GM23338 (cell line): ENCODE results near the gene RNF40. TPM values are rescaled to one million over a fixed set of nuclear protein-coding genes. Genes with fewer than 3 reads are reported as not detected.
A peak's percentile ranks its signal among the peaks of the same experiment; 100 is the strongest.

ENCODE experiments used
- ATAC-seq: fragments of 200-7000 bp; cut with Tn5 transposase; 3 replicates; pipeline ENCODE4 v1.9.1; 2020
- DNase-seq: peaks from one replicate; pipeline ENCODE4 v3.0.0-alpha.2; 2015; ENCODE audit warnings: low spot score
- H2AFZ ChIP-seq: fragments of 200-600 bp; sonication (generic); 2 replicates; pipeline ENCODE4 v1.8.0; 2016; ENCODE audit warnings: antibody characterized with exemption, mild to moderate bottlenecking, moderate library complexity
- H3F3A ChIP-seq: fragments of 200-600 bp; sonication (generic); replicated peaks from 2 replicates; pipeline ENCODE4 v1.8.0; 2017; ENCODE audit warnings: antibody characterized with exemption, mixed run types, low read depth
- H3K27ac ChIP-seq: fragments of 200-600 bp; sonication (generic); 2 replicates; pipeline ENCODE4 v1.6.1; 2016; ENCODE audit warnings: low read depth
- H3K27me3 ChIP-seq: fragments of 200-600 bp; sonication (generic); 2 replicates; pipeline ENCODE4 v1.8.0; 2016; ENCODE audit warnings: mild to moderate bottlenecking, mixed run types, moderate library complexity; ENCODE audit not compliant: insufficient read depth
- H3K36me3 ChIP-seq: fragments of 200-600 bp; sonication (generic); 2 replicates; pipeline ENCODE4 v1.8.0; 2016; ENCODE audit warnings: mild to moderate bottlenecking; ENCODE audit not compliant: insufficient read depth
- H3K4me1 ChIP-seq: fragments of 200-600 bp; sonication (generic); 2 replicates; pipeline ENCODE4 v1.8.0; 2016; ENCODE audit warnings: mild to moderate bottlenecking, moderate library complexity; ENCODE audit not compliant: insufficient read depth
- H3K4me2 ChIP-seq: fragments of 200-600 bp; sonication (generic); 2 replicates; pipeline ENCODE4 v1.7.1; 2017; ENCODE audit warnings: mixed run types
- H3K4me3 ChIP-seq: fragments of 200-600 bp; sonication (generic); 2 replicates; pipeline ENCODE4 v1.6.1; 2016; ENCODE audit warnings: mixed run types
- H3K79me2 ChIP-seq: fragments of 200-600 bp; sonication (generic); replicated peaks from 2 replicates; pipeline ENCODE4 v1.8.0; 2017; ENCODE audit warnings: mild to moderate bottlenecking; ENCODE audit not compliant: insufficient read depth
- H3K9me2 ChIP-seq: fragments of 200-600 bp; sonication (generic); 2 replicates; pipeline ENCODE4 v1.8.0; 2017; ENCODE audit not compliant: insufficient read depth
- H4K20me1 ChIP-seq: fragments of 200-600 bp; sonication (generic); replicated peaks from 2 replicates; pipeline ENCODE4 v1.8.0; 2017; ENCODE audit warnings: mild to moderate bottlenecking; ENCODE audit not compliant: insufficient read depth
- H3K27ac Mint-ChIP-seq: 2 replicates; pipeline ENCODE4 v1.8.0; 2020; ENCODE audit warnings: inconsistent platforms, mild to moderate bottlenecking, moderate library complexity, mixed read lengths
- H3K27me3 Mint-ChIP-seq: 3 replicates; pipeline ENCODE4 v1.8.0; 2022; ENCODE audit warnings: low read depth, mild to moderate bottlenecking, moderate library complexity, mixed read lengths, inconsistent platforms; ENCODE audit not compliant: insufficient read depth, poor library complexity
- H3K36me3 Mint-ChIP-seq: 3 replicates; pipeline ENCODE4 v1.8.0; 2021; ENCODE audit warnings: low read depth, mild to moderate bottlenecking, inconsistent platforms, moderate library complexity, mixed read lengths
- H3K4me1 Mint-ChIP-seq: 3 replicates; pipeline ENCODE4 v1.8.0; 2020; ENCODE audit warnings: mild to moderate bottlenecking, inconsistent platforms, mixed read lengths
- H3K4me3 Mint-ChIP-seq: 3 replicates; pipeline ENCODE4 v1.8.0; 2021; ENCODE audit warnings: moderate library complexity, mild to moderate bottlenecking, inconsistent platforms, mixed read lengths
- H3K9me3 Mint-ChIP-seq: 3 replicates; pipeline ENCODE4 v1.8.0; 2020; ENCODE audit warnings: moderate library complexity, mild to moderate bottlenecking, inconsistent platforms, mixed read lengths
- CTCF ChIP-seq, 2 experiments: fragments of 200-600 bp in 1 of 2; sonication (generic) in 1 of 2; conservative IDR thresholded peaks; 2 replicates each; pipeline versions ENCODE4 v1.5.1 to v1.6.1; 2016 to 2017; ENCODE audit warnings: antibody characterized with exemption in 2 of 2, low read depth in 2 of 2, mild to moderate bottlenecking in 2 of 2, moderate library complexity in 1 of 2
- ETS1 ChIP-seq: IDR thresholded peaks from 2 replicates; pipeline ENCODE4 v1.6.1; 2016; ENCODE audit warnings: antibody characterized with exemption
- EZH2 ChIP-seq: fragments of 200-600 bp; sonication (generic); IDR thresholded peaks from one replicate; pipeline ENCODE4 v1.8.0; 2017; ENCODE audit warnings: antibody characterized with exemption, mild to moderate bottlenecking, low read depth; ENCODE audit not compliant: unreplicated experiment
- JUNB ChIP-seq: IDR thresholded peaks from one replicate; pipeline ENCODE4 v1.6.1; 2016; ENCODE audit warnings: antibody characterized with exemption; ENCODE audit not compliant: unreplicated experiment
- REST ChIP-seq: IDR thresholded peaks from one replicate; pipeline ENCODE4 v1.6.1; 2018; ENCODE audit warnings: antibody characterized with exemption; ENCODE audit not compliant: unreplicated experiment
- ZNF331 ChIP-seq: fragments of 250-450 bp; sonication (Bioruptor Pico); IDR thresholded peaks from 2 replicates; pipeline ENCODE4 v1.5.0; 2020; ENCODE audit warnings: low read depth, mild to moderate bottlenecking, moderate library complexity
- ZNF462 ChIP-seq: fragments of 250-450 bp; sonication (Bioruptor Pico); IDR thresholded peaks from 2 replicates; pipeline ENCODE4 v1.5.0; 2020; ENCODE audit warnings: mild to moderate bottlenecking, moderate library complexity
- polyA plus RNA-seq: library from polyadenylated mRNA; unstranded; fragments of >200 nt; fragmentation: Nextera tagmentation; extraction: Ambion mirVana; gene quantifications from 2 replicates; pipeline ENCODE4 v1.2.1, GENCODE V29; 2016
- total RNA-seq: library from RNA; depleted of rRNA; stranded (reverse); fragments of >200 nt; shearing (Covaris generic); gene quantifications from 2 replicates; pipeline ENCODE4 v1.2.3, GENCODE V29; 2014

RNF40 gene
- total and polyA plus RNA-seq, 2 experiments from 2014 or later: 36.0 to 78.5 TPM

DNA sequence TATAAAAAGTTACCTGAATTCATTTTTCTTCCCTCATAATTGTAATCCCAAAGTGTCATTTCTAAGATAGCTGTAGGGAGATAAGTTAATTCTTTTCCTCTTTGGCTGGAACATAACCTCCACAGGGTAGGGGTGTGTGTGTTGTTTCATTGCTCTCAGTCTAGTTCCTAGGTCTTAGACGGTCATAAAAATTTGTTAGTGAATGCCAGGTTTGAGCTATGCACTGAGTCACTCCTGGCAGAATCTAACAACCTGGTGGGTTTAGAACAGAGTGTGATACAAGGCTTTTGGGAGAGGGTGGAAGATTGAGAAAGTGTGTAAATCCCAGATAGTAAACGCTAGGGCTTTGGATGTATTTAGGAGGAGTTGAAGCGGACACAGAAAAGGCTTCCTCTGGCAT, 14.8 kb upstream of the RNF40 start:
- ATAC-seq: no peak
- no peaks in the 10 kb centered on the region for H3K27me3 ChIP-seq
- H3K36me3 ChIP-seq: no peaks in the 10 kb centered on the region; the same call in 1 of the 2 replicates
- no peaks in the 10 kb centered on the region for H3K9me3 Mint-ChIP-seq
- H3K4me2 ChIP-seq: peak overlapping the region; percentile 74
- peak overlapping the region; percentile 48 for H3K4me3 ChIP-seq
- H2AFZ ChIP-seq: peak overlapping the region; percentile 88
- peaks cover 16% of the 10 kb centered on the region for H3K27me3 Mint-ChIP-seq
- H3K9me2 ChIP-seq: no peaks in the 10 kb centered on the region
- TF ChIP-seq CTCF (conservative IDR thresholded peaks at IDR 0.05; ENCODE audit: low read depth in 2 of 2) (no peak), EZH2 (no peak), ETS1 (no peak), REST (no peak), ZNF462 (CRISPR knock-in tag) (no peak), JUNB (no peak), ZNF331 (CRISPR knock-in tag) (no peak)
- peaks cover 35% of the 10 kb centered on the region for H3K36me3 Mint-ChIP-seq
- no peaks in the 10 kb centered on the region; the same call in 1 of the 2 replicates for H4K20me1 ChIP-seq
- peak overlapping the region; percentile 91 for H3K27ac ChIP-seq
- peaks cover 4% of the 10 kb centered on the region; the same call in 1 of the 2 replicates for H3F3A ChIP-seq
- H3K4me3 Mint-ChIP-seq: peak overlapping the region; percentile 97
- peaks cover 7% of the 10 kb centered on the region; the same call in 1 of the 2 replicates for H3K4me1 ChIP-seq
- peak overlapping the region; percentile 94 for H3K27ac Mint-ChIP-seq
- H3K79me2 ChIP-seq: peaks cover 15% of the 10 kb centered on the region
- peaks cover 8% of the 10 kb centered on the region for H3K4me1 Mint-ChIP-seq
- no peak for DNase-seq
